RCC 7860 (cell line): ENCODE measurements around the gene TXNL4B.

Source experiments
- DNase-seq: peaks from one replicate; pipeline ENCODE4 v3.0.0-alpha.2; 2015; ENCODE audit warnings: low spot score
- FAIRE-seq: peaks from 2 replicates; lab custom pipeline; 2012; peaks lifted over from hg19 to GRCh38; lab: Jason Lieb, UNC

TXNL4B gene

GRCh38 chr16:72093448-72094265 is at the start of gene TXNL4B, which contains the start of gene DHX38:
Gene TXNL4B, minus strand, starts transcription at chr16:72093620. Its CDS starts 2,871 bp downstream, at chr16:72090749.
Gene DHX38, plus strand, starts transcription at chr16:72093847. Its CDS starts 2,311 bp downstream, at chr16:72096158.
- peak; percentile 96 for FAIRE-seq
- DNase-seq, result peak; percentile 97

DNA sequence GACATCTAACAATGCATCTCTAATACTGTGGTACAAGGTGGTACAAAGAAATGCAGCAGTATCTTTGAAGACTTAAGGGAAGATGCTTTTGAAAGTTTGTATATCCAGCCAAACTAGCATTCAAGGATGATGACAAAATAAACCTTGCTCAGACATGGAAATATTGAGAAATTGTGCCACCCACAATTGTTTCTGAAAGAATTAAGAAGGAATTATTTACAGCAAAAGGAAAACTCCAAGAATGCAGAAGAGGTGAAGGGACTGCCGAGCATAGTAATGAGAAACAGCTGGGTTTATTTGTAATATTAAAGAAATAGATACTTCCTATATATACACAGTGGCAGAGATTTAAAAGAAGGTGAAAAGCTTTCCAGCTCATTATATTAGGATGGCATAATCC is 49.1 kb upstream of the TXNL4B start:
- FAIRE-seq (no peak), DNase-seq (no peak)

DNA sequence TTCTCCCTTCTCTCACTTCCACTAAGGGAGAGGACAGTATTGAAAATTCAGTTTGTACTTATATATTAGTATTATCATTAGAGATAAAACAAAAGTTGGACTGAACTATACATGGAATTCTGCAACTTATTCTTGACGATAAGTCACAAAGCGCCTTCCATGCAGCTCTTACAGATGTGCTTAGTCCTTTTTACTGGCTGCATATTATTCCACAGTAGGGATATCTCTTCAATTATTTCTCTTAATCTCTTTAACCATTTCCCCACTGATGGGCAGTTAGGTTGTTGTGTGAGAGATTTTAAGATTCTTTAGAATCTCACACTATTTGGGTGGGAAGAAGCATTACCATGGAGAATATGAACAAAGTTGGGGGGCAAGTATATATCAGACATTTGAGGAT is 46.5 kb upstream of the TXNL4B start:
- FAIRE-seq (no peak), DNase-seq (no peak)

GRCh38 chr16:72138064-72138572 is 44.7 kb upstream of the TXNL4B start:
- FAIRE-seq (no peak), DNase-seq (no peak)

DNA sequence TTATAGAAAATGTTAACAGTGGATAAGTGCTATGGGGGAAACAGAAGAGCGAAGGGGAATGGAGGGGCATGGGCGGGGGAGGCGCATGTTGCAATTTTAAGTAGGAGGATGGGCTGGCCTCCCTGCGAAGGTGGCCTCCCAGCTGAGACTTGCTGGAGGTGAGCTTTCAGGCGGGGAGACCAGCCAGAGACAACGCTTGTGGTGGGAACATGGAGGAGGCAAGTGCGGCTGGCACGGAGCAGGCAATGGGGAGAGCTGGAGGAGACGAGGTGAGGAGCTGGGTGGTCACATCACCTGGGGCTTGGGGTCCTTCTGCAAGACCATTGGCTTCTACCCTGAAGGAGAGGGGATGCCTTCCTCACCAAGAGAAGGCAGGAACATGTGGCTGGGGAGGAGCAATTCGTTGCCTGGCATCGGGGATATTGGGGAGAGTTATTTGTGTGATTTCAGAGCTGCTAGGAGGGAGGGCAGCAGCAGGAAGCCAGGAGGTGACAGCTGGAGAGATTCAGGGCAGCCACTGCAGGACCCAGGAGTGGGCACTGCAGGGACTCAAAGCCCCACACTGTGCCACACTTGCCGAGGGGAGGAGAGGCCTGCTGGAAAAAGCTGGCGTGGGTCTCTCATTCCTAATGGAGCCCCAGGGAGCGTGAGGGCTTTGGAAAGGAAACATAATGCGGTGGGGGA is 44.1 kb upstream of the TXNL4B start:
- FAIRE-seq (no peak), DNase-seq (no peak)

- no peak for DNase-seq
- no peak for FAIRE-seq
Measured at GRCh38 chr16:72134507-72134906, 41.1 kb upstream of the TXNL4B start.

DNA sequence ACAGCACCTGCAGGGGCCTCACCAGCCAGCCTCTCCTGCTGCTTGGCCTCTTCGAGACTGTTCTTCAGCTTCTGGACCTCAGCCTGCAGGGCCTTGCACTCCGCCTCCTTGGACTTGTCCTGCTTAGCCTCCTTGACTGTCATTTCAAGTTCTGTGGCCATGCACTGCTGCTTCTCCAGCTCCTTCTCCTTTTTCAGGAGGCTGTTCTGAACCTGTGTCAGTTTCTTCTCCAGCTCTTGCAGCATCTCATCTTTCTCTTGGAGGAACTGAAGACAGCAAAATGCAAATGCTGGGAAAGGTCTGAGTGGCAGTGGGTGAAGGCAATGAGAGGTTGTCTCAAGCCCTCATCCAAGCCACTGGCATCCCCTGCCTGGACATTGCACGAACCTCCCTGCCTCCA is 39.3 kb upstream of the TXNL4B start:
- FAIRE-seq, result no peak
- no peak for DNase-seq

- DNase-seq (no peak), FAIRE-seq (no peak)
Measured at GRCh38 chr16:72131036-72131435, 37.6 kb upstream of the TXNL4B start.

- no peak for DNase-seq
- no peak for FAIRE-seq
Measured at GRCh38 chr16:72129976-72130656, 36.7 kb upstream of the TXNL4B start.

DNA sequence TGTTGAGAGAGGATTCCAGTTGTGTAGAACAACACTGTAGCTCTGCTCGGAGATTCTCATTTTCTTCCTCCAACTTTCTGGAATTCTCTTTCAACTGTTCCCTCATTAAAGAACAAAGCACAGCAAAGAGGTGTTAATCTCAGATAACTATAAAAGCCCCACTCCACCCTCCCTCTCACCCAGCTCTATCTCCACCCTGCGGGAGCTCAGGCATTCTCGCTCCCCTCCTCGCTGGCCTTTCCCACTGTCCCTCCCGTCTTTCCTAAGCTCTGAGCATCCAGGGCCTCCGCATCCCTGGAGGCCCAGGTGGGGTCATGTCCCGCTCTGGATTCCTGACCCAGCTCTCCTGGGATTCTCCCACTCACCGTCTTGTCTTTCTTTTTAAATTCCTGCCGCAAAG is 35.3 kb upstream of the TXNL4B start:
- no peak for FAIRE-seq
- DNase-seq, result no peak

- DNase-seq (no peak), FAIRE-seq (no peak)
Measured at GRCh38 chr16:72126429-72126765, 33.0 kb upstream of the TXNL4B start.

- FAIRE-seq (no peak), DNase-seq (no peak)
Measured at GRCh38 chr16:72125635-72126428, 32.4 kb upstream of the TXNL4B start.

DNA sequence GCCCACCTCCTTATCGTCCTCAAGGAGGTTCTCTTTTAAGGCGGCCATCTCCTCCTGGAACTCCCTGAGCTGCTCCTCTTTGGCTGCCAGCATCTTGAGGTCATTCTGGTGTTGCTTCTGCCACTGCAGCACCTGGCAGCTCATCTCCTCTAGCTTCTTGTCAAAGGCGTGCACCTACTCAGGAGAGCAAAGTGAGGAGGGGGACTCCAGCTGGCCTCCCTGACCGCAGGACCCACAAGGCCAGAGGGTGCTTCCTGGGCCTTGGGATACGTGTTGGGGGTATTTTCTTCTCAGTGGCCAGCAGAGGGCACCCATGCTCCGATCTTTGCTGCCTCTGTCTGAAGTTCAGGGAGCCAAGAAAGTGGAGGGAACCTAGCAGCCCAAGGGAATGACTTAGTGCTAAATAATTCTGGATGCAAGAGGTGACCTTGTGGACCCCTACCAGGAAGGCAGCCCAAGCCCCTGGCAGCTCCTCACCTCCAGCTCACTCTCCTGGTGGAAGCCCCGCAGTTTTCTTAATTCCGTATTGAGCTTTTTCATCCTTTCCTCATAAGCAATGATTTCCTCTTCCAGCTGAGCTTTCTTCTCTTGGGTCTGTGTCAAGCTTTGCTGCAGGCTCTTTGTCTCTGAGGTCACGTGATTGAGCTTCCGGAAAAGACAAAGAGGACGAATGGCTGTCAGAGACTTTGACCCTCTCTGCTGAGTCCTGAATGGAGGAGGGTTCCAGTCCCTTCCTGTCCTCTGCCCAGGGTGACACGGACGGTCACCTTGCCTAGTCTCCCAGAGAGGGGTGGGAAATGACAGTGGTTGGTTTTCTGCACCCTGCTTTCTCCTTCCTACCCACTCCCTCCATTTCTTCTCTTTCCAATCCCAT is 31.6 kb upstream of the TXNL4B start:
- peak; percentile 48 for DNase-seq
- FAIRE-seq, result no peak

DNA sequence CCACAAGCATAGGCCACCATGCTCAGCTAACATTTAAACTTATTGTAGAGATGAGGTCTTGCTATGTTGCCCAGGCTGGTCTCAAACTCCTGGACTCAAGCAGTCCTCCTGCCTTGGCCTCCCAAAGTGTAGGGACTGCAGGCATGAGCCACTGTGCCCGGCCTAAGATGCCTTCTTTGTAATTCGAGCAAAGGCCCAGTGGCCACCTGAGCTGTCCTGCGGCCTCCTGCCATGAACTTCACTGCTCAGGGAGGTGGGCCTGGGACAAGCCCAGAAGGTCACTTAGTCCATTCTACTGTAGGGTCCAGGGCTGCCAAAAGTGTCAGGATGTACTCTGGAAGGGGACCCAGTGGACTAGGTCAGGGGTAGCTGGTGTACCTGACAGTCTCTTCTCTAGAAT is 30.7 kb upstream of the TXNL4B start:
- DNase-seq, result no peak
- no peak for FAIRE-seq

GRCh38 chr16:72123426-72123825 is 30.0 kb upstream of the TXNL4B start:
- FAIRE-seq (no peak), DNase-seq (no peak)

- FAIRE-seq (no peak), DNase-seq (no peak)
Measured at GRCh38 chr16:72122916-72123315, 29.5 kb upstream of the TXNL4B start.

DNA sequence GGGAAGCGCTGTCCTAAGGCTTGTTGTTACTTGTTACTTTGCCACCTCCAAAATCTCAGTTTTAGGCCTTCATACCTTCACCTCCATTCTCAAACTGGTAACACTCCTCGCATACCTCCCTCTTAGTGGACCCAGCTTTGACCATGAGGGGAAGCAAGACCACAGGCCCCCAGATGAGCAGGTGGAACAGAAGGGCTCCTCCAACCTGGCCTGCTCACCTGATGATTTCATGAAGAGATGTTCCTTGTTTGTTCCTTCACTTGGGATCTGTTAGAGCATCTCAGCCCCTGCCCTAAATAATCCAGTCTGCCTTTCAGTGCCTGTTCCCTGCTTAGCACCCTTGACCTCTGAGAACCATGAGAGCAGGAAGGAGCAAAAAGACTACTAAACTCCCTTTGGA is 28.9 kb upstream of the TXNL4B start:
- DNase-seq (no peak), FAIRE-seq (no peak)

GRCh38 chr16:72120026-72120425 is 26.6 kb upstream of the TXNL4B start:
- DNase-seq (no peak), FAIRE-seq (no peak)

DNA sequence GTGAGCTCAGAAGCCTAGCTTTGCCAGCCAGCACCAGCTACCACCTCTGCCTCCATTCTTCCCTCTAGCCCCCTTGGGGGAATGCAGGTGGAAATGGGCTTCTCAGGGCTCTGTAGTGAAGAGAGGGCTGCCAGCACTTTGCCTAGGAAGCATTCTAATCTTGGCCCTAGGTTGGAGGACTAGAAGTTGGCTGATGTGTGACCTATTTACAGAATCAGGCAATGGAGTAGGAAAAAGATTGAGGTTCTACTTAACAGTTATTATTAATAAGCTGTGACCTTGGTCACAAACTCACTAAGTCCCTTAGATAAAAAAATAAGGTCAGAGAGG is 20.2 kb upstream of the TXNL4B start:
- no peak for FAIRE-seq
- no peak for DNase-seq
